Testis (tissue), 2 donors: ENCODE results near the gene RAP1GAP2.

Source experiments
- POLR2A ChIP-seq: fragments of 450-650 bp; IDR thresholded peaks from one replicate; pipeline ENCODE4 v1.6.1; 2017; ENCODE audit warnings: antibody characterized with exemption, mild to moderate bottlenecking, moderate library complexity
- TF ChIP-seq, protein P1 (sequence below), 3 experiments: fragments of 450-650 bp in 2 of 3; fragments of 200-600 bp in 1 of 3; sonication (generic) in 1 of 3; IDR thresholded peaks; one replicate each; pipeline ENCODE4 v1.5.1; 2016 to 2019; ENCODE audit warnings: antibody characterized with exemption in 3 of 3, mild to moderate bottlenecking in 2 of 3, moderate library complexity in 1 of 3

DNA sequence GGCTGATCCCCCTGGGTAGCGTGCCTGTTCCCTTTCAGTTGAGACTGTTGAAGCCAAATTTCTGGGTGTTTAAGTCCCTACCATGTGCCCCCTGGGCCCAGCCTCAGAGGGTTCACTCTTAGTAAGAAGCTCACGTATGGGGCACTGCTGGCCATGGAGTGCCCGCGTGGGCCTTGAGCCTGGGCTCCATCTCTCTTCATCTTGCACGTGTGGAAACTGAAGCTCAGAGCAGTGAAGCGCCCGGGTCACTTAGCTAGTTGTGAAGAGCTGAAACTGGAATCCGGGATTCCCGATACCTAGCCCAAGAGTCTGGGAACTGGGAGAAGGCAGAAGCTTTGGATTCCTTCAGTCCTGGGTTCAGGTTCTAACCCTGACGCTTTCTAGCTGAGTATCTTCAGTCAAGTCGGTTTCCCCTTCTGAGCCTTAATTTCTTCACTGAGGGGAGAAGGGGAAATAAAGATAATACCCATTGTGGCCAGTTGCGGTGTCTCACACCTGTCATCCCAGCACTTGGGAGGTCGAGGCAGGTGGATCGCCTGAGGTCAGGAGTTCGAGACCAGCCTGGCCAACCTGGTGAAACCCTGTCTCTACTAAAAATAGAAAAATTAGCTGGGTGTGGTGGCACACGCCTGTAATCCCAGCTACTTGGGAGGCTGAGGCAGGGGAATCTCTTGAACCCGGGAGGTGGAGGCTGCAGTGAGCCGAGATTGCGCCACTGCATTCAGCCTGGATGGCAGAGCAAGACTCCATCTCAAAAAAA is 163.3 kb downstream of the RAP1GAP2 start:
- TF ChIP-seq, protein P1, sequence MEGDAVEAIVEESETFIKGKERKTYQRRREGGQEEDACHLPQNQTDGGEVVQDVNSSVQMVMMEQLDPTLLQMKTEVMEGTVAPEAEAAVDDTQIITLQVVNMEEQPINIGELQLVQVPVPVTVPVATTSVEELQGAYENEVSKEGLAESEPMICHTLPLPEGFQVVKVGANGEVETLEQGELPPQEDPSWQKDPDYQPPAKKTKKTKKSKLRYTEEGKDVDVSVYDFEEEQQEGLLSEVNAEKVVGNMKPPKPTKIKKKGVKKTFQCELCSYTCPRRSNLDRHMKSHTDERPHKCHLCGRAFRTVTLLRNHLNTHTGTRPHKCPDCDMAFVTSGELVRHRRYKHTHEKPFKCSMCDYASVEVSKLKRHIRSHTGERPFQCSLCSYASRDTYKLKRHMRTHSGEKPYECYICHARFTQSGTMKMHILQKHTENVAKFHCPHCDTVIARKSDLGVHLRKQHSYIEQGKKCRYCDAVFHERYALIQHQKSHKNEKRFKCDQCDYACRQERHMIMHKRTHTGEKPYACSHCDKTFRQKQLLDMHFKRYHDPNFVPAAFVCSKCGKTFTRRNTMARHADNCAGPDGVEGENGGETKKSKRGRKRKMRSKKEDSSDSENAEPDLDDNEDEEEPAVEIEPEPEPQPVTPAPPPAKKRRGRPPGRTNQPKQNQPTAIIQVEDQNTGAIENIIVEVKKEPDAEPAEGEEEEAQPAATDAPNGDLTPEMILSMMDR (IDR thresholded peaks at IDR 0.05): no peak
- no peak for TF ChIP-seq POLR2A
